ENCODE data around the gene FNBP1. TPM values are rescaled to one million over a fixed set of nuclear protein-coding genes. Genes with fewer than 3 reads are reported as not detected.
A peak's percentile ranks its signal among the peaks of the same experiment; 100 is the strongest.

FNBP1 gene
- total RNA-seq, 4 donors from 2014 or later = 13.3 to 30.0 (median 17.9) TPM

GRCh38 chr9:129889941-129890717 lies 152.9 kb downstream of the FNBP1 start:
- H3K4me1 ChIP-seq = peaks cover 9 to 12% of the 10 kb centered on the region in 2 donors
- intact Hi-C loops (cut with DNase I; ENCODE audit: low total_unique reads) (no loop called here), in situ Hi-C loops (cut with MboI; ENCODE audit: low sequenced_read_pairs in 4 of 4) (loop anchor here (10.0 to 25.0 kb wide), 4 partner anchors 165 to 347 kb away; partner anchors contain the start of gene GPR107 (in 3 of the 4))
- ATAC-seq (no peak), DNase-seq (no peak)
- no peaks in the 10 kb centered on the region for H3K27me3 ChIP-seq
- peaks cover 0 to 23% of the 10 kb centered on the region in 2 donors for H3K36me3 ChIP-seq
- no peak overlapping the region for H3K4me3 ChIP-seq
- TF ChIP-seq CTCF (IDR thresholded peaks at IDR 0.05 in 4 of 5, conservative IDR thresholded peaks at IDR 0.05 in 1 of 5) = no peak
- TF ChIP-seq POLR2A (IDR thresholded peaks at IDR 0.05) = no peak
- H3K27ac ChIP-seq = peak overlapping the region in 2 of 4 donors; percentile 13 to 40
- H3K9me3 ChIP-seq = no peaks in the 10 kb centered on the region

GRCh38 chr9:129889122-129889940 lies 153.7 kb downstream of the FNBP1 start:
- in situ Hi-C loops (cut with MboI; ENCODE audit: low sequenced_read_pairs in 4 of 4) (loop anchor here (10.0 to 25.0 kb wide), 4 partner anchors 165 to 348 kb away; partner anchors contain the start of gene GPR107 (in 3 of the 4)), intact Hi-C loops (cut with DNase I; ENCODE audit: low total_unique reads) (no loop called here)
- H3K4me3 ChIP-seq = peak overlapping the region in 1 of 4 donors; percentile 45
- H3K27me3 ChIP-seq = no peaks in the 10 kb centered on the region
- no peak for DNase-seq
- H3K27ac ChIP-seq = peak overlapping the region; percentile 56 to 68 (median 63)
- no peak for ATAC-seq
- H3K4me1 ChIP-seq = peaks cover 17 to 20% of the 10 kb centered on the region in 2 donors
- peaks cover 0 to 15% of the 10 kb centered on the region in 2 donors for H3K36me3 ChIP-seq
- H3K9me3 ChIP-seq = no peaks in the 10 kb centered on the region
- TF ChIP-seq CTCF (IDR thresholded peaks at IDR 0.05 in 4 of 5, conservative IDR thresholded peaks at IDR 0.05 in 1 of 5) (no peak), POLR2A (IDR thresholded peaks at IDR 0.05) (no peak)

- H3K27ac ChIP-seq = peak overlapping the region; percentile 56 to 68 (median 63)
- H3K4me1 ChIP-seq = peaks cover 21 to 26% of the 10 kb centered on the region in 2 donors
- ATAC-seq = no peak
- TF ChIP-seq POLR2A (IDR thresholded peaks at IDR 0.05) (no peak), CTCF (IDR thresholded peaks at IDR 0.05 in 4 of 5, conservative IDR thresholded peaks at IDR 0.05 in 1 of 5) (no peak)
- intact Hi-C loops (cut with DNase I; ENCODE audit: low total_unique reads) = no loop called here
- in situ Hi-C loops (cut with MboI; ENCODE audit: low sequenced_read_pairs in 4 of 4) = loop anchor here (10.0 to 25.0 kb wide), 4 partner anchors 166 to 349 kb away; partner anchors contain the start of gene GPR107 (in 3 of the 4)
- peak in 1 of 2 donors; percentile 39 for DNase-seq
- H3K36me3 ChIP-seq = peaks cover 0 to 14% of the 10 kb centered on the region in 2 donors
- no peaks in the 10 kb centered on the region for H3K27me3 ChIP-seq
- peak overlapping the region; percentile 15 to 45 (median 36) for H3K4me3 ChIP-seq
- H3K9me3 ChIP-seq = no peaks in the 10 kb centered on the region
These were observed 154.5 kb downstream of the FNBP1 start for GRCh38 chr9:129888293-129889121.
